ENCODE data around the gene PITX3.

DNA sequence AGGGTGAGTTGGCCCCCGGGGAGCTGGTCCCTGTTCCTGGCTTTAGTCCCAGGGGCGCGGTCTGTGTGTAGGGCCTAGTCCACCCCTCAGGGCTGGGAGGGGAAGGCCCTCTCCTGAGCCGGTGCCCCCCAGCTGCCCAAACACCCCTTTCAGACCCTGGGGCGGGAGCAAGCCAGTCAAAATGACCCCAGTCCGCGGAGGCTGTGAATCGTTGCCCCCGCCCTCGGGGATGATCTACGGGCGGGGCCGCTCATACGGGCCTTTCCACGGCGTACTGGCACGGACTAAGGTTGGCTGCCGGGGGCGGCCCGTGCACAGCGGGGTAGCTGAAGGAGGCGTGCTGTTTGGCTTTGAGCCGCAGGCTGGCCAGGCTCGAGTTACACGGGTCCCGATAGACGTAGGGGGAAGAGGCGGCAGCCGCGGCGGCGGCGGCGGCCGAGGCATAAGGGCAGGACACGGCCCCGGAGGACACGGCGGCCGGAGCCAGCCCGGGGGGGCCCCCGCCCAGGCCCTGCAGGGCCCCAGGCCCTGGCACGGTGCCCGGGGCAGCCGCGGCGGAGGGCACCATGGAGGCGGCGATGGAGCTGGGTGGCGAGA, 10.9 kb downstream of the PITX3 start:
- no peak for TF ChIP-seq EZH2 (IDR thresholded peaks at IDR 0.05; ENCODE audit: insufficient read depth, poor library complexity, severe bottlenecking)
- no peak for TF ChIP-seq EZH2phosphoT487 (IDR thresholded peaks at IDR 0.05; ENCODE audit: insufficient read depth, low read depth)

Measured in GM23248 (cell line).